Midbrain (tissue), 1 donor: ENCODE results near the gene IL21R.
"Not testable (repeated sequence)": the region's sequence is repeated elsewhere in the genome, so short reads cannot be mapped to it uniquely, and the experiment has no call there.

Experiments used
- DNase-seq: peaks from one replicate; lab custom pipeline; 2025; lab: John Stamatoyannopoulos, UW

The IL21R gene

GRCh38 chr16:27374804-27375425 is 27.1 kb upstream of the IL21R start:
- DNase-seq, result peak; percentile 58

- no peak for DNase-seq
These were observed 24.1 kb upstream of the IL21R start for GRCh38 chr16:27377666-27378485.

- no peak for DNase-seq
These were observed 23.0 kb upstream of the IL21R start for GRCh38 chr16:27378871-27379481.

- DNase-seq, result no peak
These were observed 22.1 kb upstream of the IL21R start for GRCh38 chr16:27379919-27380318.

- no peak for DNase-seq
These were observed 20.7 kb upstream of the IL21R start for GRCh38 chr16:27381236-27381635.

- DNase-seq, result no peak
These were observed 19.8 kb upstream of the IL21R start for GRCh38 chr16:27381974-27382855.

GRCh38 chr16:27383556-27384243 is 18.3 kb upstream of the IL21R start:
- no peak for DNase-seq

GRCh38 chr16:27384425-27384824 is 17.5 kb upstream of the IL21R start:
- no peak for DNase-seq

GRCh38 chr16:27385398-27385797 is 16.6 kb upstream of the IL21R start:
- DNase-seq, result no peak

GRCh38 chr16:27386674-27387073 is 15.3 kb upstream of the IL21R start:
- DNase-seq, result no peak

- DNase-seq, result no peak
These were observed 14.2 kb upstream of the IL21R start for GRCh38 chr16:27387724-27388123.

GRCh38 chr16:27389272-27389961 is 12.6 kb upstream of the IL21R start:
- DNase-seq, result no peak

- no peak for DNase-seq
These were observed 11.8 kb upstream of the IL21R start for GRCh38 chr16:27390151-27390550.

- no peak for DNase-seq
These were observed 9.3 kb upstream of the IL21R start for GRCh38 chr16:27392671-27393070.

- no peak for DNase-seq
These were observed 7.5 kb upstream of the IL21R start for GRCh38 chr16:27394516-27394915.

GRCh38 chr16:27398341-27398893 is 3.6 kb upstream of the IL21R start:
- not testable (repeated sequence) for DNase-seq

- no peak for DNase-seq
These were observed 2.8 kb upstream of the IL21R start for GRCh38 chr16:27398894-27399853.

GRCh38 chr16:27399969-27400368 is 2.0 kb upstream of the IL21R start:
- no peak for DNase-seq
